Bronchial epithelial cell (primary cell): ENCODE measurements around the gene NELFE. TPM values are rescaled to one million over a fixed set of nuclear protein-coding genes. Genes with fewer than 3 reads are reported as not detected.

Experiments used
- DNase-seq: peaks from one replicate; pipeline ENCODE4 v3.0.0-alpha.2; 2010; ENCODE audit warnings: low read depth
- FAIRE-seq: peaks from 2 replicates; lab custom pipeline; 2011; peaks lifted over from hg19 to GRCh38; lab: Jason Lieb, UNC
- H3K27me3 ChIP-seq: 2 replicates; pipeline ENCODE4 v1.5.1; 2011; ENCODE audit warnings: low read length; ENCODE audit not compliant: control insufficient read depth, insufficient read depth
- H3K36me3 ChIP-seq: 2 replicates; pipeline ENCODE4 v1.5.1; 2011; ENCODE audit warnings: low read length; ENCODE audit not compliant: control insufficient read depth, insufficient read depth
- H3K4me3 ChIP-seq: 2 replicates; pipeline ENCODE4 v1.5.1; 2011; ENCODE audit warnings: mild to moderate bottlenecking, low read depth, low read length, control low read depth
- CTCF ChIP-seq: IDR thresholded peaks from 2 replicates; pipeline ENCODE4 v1.5.1; 2011; ENCODE audit warnings: mild to moderate bottlenecking, moderate library complexity, low read length, control low read depth, inconsistent platforms; ENCODE audit not compliant: insufficient read depth, severe bottlenecking
- total RNA-seq: library from RNA; depleted of rRNA; stranded (reverse); fragments of >200 nt; gene quantifications from 2 replicates; pipeline ENCODE4 v1.2.1, GENCODE V29; 2014

NELFE gene
- total RNA-seq, 1 donor from 2014 or later = 163 TPM

DNA sequence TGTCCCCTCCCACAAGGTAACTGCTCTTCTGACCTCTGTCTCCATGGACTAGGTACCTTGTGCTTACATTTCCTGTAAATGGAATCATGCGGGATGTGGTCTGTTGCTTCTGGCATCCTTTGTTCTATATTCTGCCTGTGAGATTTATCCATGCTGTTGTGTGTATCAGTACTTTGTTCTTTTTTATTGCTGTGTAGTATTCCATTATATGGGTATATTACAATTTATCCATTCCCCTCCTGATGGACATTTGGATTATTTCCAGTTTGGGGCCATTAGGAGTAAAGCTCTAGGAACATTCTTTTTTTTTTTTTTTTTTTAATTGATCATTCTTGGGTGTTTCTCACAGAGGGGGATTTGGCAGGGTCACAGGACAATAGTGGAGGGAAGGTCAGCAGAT is 27.8 kb downstream of the NELFE start:
- FAIRE-seq (no peak), DNase-seq (no peak)
- no peak for TF ChIP-seq CTCF
- Histone ChIP-seq H3K36me3 (no peaks in the 10 kb centered on the region), H3K4me3 (no peak overlapping the region), H3K27me3 (no peaks in the 10 kb centered on the region)

GRCh38 chr6:31928672-31928939 is 30.2 kb downstream of the NELFE start:
- FAIRE-seq (no peak), DNase-seq (no peak)
- H3K36me3 ChIP-seq = no peaks in the 10 kb centered on the region
- H3K4me3 ChIP-seq = no peak overlapping the region
- no peaks in the 10 kb centered on the region for H3K27me3 ChIP-seq
- TF ChIP-seq CTCF = no peak

GRCh38 chr6:31927863-31928671 is 30.7 kb downstream of the NELFE start:
- H3K4me3 ChIP-seq = no peak overlapping the region
- DNase-seq (no peak), FAIRE-seq (peak; percentile 47)
- no peak for TF ChIP-seq CTCF
- H3K36me3 ChIP-seq = no peaks in the 10 kb centered on the region
- H3K27me3 ChIP-seq = no peaks in the 10 kb centered on the region

DNA sequence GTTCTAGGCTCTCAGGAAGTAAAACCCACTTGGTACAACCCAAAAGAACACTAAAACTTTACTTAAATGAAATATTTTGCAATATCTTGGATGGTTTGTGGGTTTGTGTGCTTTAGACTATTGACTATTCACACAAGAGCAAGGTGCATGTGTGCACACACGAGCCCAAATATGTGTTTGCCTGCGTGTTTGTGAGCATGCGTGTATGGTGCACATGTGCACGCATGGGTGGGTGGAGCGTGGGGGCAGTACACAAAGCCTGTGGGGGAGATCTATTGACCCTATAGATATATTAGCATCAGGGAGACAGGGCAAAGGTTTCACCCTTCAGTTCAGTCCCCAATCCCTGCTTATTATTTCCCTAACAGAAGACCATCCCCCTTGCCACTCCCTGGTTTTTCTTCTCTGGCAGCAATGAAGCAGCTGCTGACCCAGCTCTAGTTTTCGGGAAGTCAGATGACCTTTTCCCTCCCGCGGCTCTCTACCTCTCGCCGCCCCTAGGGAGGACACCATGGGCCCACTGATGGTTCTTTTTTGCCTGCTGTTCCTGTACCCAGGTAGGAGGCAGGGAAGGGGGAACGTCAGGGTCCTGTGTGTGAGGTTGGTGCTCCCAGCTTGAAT is 31.4 kb downstream of the NELFE start, which contains the start of gene C2:
C2 (plus strand) TSS at position 476 of the 621 bp plus-strand sequence; CDS start at position 512, 36 bp downstream.
- FAIRE-seq (no peak), DNase-seq (no peak)
- Histone ChIP-seq H3K4me3 (no peak within 1 kb of the TSS), H3K27me3 (no peaks in the 10 kb centered on the region), H3K36me3 (no peaks in the 10 kb centered on the region)
- TF ChIP-seq CTCF = no peak

DNA sequence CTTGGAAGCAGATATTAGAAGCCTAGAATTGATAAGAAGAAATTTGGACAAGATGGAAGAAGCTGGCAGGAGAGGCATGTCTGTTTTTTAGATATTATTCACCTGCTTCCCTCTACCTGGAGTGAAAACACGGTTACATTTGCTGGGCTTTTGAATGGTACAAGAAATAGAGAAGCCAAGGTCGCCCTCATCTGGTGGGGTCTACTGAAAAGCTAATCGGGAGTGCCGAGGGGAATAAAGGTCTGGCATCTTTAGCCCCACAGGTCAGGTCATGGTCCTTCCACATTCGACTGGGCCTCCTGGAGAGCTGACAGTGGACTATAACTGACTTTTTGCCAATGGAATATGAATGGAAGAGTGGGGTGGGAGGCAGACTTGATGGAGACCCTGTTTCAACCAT is 35.8 kb downstream of the NELFE start:
- FAIRE-seq (no peak), DNase-seq (no peak)
- H3K4me3 ChIP-seq = no peak overlapping the region
- H3K36me3 ChIP-seq = no peaks in the 10 kb centered on the region
- H3K27me3 ChIP-seq = no peaks in the 10 kb centered on the region
- TF ChIP-seq CTCF = no peak

GRCh38 chr6:31920811-31921210 is 38.0 kb downstream of the NELFE start:
- no peaks in the 10 kb centered on the region for H3K27me3 ChIP-seq
- no peak for DNase-seq
- H3K36me3 ChIP-seq = no peaks in the 10 kb centered on the region
- no peak for FAIRE-seq
- no peak for TF ChIP-seq CTCF
- H3K4me3 ChIP-seq = no peak overlapping the region
